Tongue (tissue), 2 donors: ENCODE results near the gene KLC4. TPM values are rescaled to one million over a fixed set of nuclear protein-coding genes. Genes with fewer than 3 reads are reported as not detected.
"Not testable (repeated sequence)": the region's sequence is repeated elsewhere in the genome, so short reads cannot be mapped to it uniquely, and the experiment has no call there.

Experiments
- DNase-seq: peaks from one replicate; pipeline ENCODE4 v3.0.0-alpha.2; 2015
- total RNA-seq: library from RNA; depleted of rRNA; stranded (reverse); fragments of >200 nt; gene quantifications from one replicate; pipeline ENCODE4 v1.2.3, GENCODE V29; 2014

Gene KLC4
- total RNA-seq, 1 donor from 2014 or later, result 32.3 TPM

DNA sequence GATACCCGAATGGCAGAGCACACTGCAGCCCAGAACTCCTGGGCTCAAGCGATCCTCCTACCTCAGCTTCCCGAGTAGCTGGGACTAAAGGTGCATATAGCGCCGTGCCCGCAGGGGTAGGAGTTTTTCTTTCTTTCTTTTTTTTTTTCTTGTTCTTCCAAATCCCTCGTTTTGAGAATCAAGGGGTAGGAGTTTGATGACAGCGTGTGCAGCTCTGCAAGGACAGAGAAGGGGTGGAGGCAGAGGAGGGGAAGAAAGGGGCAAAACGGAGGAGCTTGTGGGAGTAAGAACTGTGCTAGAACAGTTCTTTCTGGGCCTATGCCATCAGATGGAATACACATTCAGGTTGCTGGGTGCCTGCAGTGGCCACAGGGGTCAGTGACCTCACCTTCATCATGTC, 22.7 kb upstream of the KLC4 start:
- DNase-seq, result no peak

DNA sequence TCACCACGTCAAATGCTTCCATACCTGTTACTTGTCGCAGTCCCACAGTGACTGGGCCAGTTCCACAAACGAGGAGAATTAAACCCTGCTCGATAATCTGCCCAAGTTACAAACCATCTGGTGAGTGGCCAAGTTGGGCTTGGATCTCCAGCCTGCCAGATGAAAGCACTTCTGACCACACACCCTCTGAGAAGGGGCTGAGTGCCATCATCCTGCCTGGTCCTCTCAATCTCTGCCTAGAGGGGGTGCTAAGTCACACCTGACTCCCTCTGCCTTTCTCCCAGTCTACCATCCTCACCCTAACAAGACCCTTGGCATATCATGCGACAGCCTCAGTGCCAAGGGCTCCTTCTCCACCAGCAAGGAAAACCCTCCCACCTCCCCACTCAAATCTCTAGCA, 22.2 kb upstream of the KLC4 start:
- DNase-seq, result no peak

DNA sequence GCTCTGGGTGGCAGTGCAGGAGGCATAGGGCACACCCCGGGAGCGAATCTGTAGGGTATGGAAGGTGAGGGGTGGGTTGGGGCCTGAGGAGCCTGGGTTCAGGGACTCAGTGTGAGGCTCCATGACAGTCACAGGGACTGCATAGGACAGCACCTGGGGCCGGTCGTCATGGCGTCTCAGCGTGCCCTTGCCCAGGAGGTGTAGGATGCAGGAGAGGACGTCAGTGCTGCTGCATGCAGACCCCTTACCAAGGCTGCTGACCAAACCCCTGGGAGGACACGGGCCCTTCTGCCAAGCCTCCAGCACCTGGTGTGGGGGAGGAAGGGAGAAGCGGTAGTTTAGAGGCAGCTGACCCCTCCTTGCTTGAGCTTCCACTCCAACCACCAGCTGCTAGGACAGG, 21.7 kb upstream of the KLC4 start:
- no peak for DNase-seq

DNA sequence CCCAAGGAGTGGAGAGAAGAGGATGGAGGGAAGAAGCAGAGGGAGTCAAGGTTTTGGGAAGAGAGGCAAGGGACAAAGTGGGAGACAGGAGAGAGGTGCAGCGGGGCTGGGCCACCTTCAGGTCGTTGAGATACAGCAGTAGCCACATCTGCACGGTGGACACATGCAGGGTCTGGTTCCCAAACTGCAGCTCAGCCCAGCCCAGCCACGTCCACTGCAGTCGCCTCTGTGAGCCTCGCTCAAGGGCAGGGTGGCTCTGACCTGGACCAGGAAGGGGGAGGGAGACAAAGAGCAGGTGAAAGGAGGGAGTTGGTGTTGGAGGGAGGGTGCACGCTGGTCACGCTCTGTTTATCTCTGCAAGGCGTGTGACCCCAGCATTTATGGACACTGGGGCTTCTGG, 20.7 kb upstream of the KLC4 start:
- no peak for DNase-seq

DNA sequence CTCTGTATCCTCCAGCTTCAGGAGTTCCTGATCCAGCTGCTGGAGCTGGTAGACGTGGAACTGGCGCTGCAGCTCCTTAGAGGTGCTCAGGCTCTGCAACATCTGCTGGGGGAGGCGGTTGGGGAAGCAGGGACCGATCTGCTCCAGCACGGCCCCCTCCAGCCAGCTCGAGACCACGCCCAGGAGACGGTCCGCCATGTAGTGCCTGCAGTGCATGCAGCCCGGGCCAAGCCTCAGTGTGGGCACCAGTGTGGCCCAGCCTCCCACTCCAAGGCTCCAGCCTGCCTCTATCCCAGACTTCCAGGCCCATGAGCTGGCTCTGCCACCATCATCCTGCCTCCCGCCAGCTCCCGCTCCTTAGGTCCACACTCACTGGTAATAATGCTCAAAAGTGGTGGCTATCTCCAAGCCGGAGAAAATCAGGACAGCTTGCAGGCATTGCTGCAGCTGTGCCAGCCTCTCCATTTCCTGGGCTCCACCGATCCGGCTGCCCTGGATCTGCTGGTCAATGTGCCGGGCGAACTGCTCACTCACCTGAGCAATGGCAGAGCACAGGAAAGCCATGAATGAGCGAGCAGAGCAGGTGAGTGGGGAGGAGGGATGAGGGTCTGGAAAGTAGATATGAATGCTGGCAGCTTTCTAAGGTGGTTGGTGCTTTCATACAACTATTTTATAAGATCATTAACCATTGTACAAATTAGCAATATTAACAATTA, 18.7 kb upstream of the KLC4 start:
- no peak for DNase-seq

DNA sequence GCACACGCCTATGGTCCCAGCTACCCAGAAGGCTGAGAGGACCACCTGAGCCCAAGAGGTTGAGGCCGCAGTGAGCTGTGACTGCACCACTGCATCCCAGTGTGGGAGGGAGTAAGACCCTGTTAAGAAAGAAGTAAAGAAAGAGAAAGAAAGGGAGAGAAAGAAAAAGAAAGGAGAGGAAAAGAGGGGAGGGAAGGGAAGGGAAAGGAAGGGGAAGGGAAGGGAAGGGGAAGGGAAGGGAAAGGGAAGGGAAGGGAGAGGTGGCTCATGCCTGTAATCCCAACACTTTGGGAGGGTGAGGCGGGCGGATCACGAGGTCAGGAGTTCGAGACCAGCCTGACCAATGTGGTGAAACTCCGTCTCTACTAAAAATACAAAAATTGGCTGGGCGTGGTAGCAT, 18.0 kb upstream of the KLC4 start:
- not testable (repeated sequence) for DNase-seq

DNA sequence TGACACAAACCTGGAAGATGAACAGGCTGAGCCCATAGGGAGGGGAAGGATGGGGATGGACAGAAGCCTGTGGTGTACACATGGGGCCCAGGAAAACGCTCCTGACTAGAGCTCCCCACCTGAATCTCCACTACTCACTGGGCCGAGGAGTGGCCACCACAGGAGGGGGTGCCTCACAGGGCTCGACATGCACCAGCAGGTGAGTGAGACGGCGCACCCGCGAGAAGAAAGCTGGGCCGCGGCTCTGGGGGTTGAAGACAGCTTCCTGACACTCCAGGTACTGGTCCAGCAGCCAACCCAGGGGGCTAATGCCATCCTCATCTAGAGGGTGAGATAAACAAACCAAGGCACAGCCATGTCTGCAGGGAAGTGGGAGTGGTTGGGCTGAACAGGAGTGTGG, 16.1 kb upstream of the KLC4 start:
- no peak for DNase-seq

DNA sequence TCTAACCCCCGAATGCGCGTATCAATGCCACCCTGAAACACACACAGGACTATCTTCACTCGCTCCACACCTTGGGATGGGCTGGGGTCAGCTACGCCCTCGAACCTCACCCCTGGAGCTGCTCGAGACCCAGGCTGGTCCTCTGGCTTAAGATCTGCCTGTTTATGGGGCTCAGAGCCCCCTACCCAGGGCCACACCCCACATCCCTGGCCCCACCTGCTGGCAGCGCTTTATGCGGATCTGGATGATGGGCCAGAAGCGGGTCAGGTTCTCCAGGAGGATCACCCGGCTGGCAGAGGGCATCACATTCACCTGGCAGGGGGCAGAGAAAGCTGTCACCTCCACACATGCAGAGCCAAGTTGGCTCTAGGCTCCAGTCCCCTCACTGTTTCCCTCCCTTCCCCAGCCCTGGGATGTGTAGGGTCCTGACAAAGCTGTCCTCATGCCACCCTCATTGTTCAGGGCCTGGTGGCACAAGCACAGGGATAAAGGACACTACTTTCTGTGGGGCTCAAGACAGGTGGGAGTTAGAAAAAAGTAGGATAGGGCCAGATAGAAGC, 14.0 kb upstream of the KLC4 start:
- DNase-seq, result no peak

DNA sequence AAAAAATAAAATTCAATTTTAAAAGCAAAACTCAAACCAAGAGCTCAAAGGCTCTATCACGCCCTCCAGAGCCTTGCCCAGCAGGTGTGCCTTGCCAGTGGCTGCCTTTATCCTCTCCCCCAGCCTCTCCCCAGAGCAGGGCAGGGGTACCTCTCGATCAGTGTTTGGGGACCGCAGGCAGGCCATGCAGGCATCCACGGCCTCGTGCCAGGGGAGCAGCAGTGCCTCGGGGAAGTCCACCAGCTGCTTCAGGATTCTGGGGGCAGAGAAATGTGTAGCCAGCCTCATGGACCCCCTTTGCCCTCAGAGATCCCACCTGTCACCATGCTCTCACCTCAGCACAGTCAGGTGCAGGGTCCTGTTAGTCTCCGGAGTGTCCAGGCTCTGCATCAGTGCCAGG, 11.4 kb upstream of the KLC4 start:
- no peak for DNase-seq

DNA sequence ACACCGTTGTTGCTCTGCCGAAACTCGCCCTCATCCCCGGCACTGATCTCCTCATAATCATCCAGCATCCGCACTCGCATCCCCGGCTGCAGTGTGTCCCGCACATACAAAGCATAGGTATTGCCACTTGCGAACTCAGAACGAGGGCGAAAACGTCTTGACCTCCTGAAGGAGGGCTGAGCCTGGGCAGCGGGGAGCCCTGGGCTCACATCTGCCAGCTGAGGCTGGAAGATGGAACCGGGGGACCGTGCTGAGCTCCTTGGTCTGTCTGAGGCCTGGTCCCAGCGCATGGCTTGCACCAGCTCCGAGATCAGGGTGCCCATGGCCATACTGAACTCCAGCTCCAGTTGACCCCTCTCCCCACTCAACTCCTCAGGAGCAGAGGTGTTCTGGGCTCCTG, 8.4 kb upstream of the KLC4 start:
- DNase-seq, result no peak

DNA sequence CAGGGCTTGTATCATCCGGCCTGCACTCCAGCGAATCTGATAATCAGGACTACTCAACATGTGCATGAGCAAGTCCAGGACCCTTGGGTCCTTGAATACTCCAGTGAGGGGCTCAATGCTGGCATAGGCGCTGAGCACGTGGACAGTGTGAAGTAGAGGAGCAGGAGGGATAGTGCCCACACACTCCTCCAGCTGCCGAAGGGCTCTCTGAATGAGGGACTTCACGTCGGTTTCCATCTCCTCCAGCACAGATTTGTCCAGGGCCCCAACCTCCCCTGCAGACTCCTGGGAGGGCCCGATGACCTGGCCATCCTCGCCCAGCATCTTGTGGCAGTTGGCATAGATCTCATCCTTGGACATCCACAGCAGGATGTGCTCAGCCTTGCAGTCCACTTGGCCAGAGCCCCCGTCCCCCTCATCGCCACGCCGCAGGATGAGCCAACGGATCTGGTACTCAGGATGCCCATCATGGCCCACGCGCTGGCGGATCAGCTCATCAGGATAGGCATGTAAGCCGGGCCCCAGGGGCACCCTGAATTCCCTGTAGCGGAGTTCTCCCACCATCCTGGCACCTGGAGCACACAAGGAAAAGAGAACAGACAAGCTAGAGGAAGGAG, 7.1 kb upstream of the KLC4 start:
- DNase-seq, result no peak

DNA sequence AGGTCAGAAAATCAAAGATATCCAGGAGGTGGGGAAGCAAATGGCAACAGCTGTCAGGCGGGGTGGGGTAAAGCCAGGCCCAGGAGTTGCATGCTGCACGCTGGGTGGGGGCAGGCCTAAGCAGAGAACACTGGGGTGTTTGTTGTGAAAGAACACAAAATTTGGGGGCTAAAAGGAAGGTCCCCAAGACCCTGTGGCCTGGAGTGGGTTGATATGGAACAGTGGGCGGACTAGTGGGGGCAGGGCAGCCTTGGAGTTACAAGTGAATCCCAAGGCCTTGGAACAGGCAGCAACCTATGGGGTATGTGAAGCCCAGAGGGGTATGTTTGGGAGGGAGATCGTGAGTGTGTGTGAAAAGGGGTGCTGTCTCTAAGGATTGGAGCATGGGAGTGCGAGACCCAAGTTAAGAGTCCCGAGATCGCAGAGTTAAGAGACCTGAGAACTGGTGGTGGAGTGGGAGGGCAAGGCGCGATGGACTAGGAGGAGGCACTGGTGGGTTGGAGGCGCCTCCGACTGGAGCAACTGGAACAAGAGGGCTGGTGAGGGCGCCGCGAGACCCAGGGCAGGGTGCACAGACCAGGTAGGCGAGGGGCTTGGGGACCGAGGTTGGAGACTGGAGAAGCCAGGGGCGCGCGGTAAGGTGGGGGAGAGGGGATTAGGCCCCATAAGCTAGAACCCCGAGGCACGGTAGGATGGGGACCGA, 6.4 kb upstream of the KLC4 start:
- peak; percentile 73 for DNase-seq

DNA sequence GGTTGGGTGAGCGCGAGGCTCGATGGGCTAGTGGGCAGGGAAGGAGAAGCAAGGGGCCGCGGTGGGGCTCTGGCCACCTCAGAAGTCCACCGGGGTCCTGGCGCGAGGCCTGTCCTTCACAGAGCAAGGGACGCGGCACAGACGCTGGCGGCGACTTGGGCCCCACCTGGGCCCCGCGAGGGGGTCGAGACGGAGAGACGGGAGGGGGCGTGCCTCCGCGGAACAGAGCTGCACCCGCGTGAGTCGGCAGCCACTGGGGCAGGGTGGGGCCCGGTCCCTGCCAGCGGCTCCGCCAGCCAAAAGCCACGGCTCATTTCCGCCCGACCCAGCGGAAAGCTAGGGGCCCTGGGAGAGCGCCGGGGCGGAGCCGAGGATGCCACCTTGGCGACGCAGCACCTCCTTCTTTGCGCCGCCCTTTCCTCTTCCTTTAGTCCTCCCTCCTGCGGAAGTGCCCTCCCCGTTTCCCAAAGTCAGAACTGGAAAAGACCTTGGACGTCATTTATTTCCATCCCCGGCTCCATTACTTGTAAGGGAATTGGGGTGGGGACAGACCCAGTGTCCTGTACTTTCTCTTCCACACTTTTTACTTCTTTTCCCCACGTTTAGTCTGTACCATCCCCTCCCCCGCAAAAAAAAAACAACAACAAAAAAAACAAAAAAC, 5.8 kb upstream of the KLC4 start, which contains the start of gene CUL7:
Gene CUL7 (minus strand): TSS at position 307 of the 661 bp plus-strand sequence. CDS start 1,063 bp downstream, outside the sequence.
- DNase-seq, result peak; percentile 98

DNA sequence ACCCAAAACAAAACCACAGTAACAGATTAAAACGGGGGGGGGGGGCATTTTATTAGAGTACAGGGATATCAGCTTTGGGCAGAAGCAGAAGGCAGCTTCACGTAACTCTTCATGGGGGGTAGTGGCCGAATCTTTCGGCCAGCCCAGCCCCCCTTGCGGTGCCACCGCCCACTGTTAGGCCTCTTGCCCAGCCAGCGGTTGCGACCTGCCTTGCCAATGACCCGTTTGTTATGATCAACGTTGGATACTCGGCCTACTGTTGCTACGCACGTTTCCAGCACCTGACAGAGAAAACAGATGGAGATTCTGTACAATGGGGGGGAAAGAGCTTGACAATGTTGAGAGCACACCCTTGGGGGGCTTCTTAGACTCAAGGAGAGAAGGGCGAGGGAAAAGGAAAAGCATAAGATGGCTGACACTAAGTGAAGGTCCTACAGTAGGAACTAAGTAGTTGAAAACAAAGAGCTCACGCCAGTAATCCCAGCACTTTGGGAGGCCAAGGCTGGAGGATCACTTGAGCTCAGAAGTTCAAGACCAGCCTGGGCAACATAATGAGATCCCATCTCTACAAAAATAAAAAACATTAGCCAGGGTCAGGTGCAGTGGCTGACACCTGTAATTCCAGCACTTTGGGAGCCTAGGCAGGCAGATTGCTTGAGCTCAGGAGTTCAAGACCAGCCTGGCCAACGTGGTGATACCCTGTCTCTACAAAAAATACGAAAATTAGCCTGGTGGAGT, 5.1 kb upstream of the KLC4 start:
- DNase-seq, result no peak

DNA sequence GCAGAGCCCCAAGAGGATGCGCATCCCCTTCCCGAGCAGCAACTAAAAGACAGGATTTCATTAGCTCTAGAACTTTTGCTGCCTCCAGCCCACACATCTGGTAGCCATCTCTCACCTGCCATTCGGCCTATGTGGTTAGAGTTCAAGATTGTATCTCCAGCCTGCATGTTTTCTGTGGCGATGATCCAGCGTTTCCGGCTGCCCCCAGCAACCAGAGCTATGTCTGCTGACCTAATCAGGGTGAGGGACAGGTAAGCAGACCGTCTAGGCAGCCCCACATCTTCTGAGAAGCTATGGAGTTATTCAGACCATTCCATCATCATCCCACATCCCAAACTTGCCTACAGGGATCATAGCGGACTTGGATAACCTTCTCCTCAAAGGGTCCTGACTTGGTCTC, 3.5 kb upstream of the KLC4 start:
- DNase-seq, result no peak

DNA sequence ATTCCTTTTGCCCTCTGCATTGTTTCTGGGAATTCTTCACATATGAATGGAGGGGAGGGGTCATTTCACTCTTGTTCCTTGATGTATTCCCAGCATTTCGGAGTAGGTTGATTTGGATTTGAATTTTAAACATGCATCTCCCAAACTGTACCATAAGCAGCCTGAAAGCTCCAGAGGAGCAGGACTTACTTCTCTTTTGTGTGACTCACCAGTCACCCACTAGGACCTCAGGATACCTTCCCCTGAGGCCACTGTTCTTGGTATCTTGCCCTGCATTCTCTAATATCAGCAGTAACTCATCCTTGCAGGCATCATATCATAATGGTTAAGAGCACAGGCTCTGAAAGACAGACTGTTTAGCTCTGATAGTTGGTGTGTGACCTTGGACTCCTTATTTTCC, 900 bp upstream of the KLC4 start:
- DNase-seq, result no peak

DNA sequence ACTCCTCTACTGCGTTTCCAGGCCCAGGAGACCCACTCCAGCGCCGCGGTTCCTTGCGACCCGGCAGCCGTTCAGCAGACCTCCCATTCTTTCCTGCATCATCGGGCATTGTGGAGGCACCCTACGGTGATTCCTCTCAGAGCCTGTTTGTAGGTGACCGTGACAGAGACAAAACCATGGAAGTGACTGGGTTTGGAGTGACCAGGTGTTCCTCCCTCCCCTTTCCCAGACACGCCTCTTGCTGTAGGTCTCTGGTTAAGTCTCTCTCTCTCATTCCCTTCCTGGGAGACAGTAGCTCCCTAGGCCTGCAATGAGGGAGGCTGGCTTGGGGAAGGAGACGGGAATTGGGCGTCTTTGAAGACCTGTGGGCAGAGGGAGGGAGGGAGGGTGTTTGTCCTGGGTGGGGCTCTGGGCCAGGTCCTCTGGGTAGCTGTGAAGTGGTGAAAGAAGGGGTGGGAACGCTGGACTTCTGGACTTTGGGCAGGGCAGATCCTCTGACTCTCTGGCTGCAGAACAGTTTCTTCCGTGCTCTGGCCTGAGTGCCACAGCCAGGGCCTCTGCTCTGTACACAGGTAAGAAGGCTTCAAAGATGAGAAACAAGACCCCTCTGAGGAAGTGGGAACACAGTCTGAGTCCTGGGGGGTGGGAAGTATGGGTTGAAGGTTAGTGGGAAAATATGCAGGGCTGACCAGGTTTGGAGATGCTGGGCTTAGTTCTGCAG, 763 bp downstream of the KLC4 start:
- no peak for DNase-seq

DNA sequence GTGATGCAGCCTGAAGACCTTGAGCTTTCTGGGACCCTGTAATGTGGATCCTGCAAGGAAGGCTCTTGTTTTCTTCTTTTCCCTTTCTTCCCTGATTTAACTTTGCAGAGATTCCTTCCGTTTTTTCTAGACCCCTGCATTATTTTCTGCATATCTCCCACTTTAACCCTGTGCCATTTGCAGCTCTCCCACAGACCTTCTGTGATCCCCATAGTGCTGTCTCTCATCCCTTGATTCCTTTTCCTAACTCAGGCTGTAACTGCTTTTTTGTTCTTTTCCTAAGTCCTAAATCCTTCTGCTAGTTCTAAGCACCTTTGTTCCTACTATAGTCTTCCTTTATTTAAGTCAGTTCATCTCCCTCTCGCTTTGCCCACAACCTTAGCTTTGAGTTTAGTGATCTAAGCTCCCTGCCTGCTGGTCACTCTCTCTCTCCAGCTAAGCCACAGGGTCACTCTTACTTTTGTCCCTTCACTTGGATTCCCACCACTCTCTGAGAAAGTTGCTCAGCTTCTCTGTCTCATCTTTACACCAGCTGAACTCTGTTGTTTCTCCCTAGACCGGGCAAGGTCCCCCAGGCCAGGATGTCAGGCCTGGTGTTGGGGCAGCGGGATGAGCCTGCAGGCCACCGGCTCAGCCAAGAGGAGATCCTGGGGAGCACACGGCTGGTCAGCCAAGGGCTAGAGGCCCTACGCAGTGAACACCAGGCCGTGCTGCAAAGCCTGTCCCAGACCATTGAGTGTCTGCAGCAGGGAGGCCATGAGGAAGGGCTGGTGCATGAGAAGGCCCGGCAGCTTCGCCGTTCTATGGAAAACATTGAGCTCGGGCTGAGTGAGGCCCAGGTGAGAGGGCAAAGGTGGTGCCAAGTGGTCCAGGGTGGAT, 1.6 kb downstream of the KLC4 start:
- no peak for DNase-seq

DNA sequence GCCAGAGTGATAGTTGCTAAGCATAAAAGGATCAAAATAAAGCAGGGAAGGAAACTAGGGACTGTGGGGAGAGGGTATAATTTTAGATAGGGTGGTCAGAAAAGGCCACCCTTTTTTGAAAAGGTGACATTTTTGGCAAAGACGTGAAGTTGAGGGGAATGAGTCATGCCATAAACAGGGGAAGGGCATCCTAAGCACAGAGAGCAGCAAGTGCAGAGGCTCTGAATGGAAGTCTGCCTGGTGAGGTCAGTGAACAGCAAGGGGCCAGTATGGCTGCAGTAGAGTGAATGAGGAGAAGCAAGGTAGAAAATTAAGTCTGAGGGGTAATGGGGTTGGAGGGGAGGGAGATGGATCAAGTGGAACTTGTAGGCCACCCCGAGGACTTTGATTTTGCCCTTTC, 2.4 kb downstream of the KLC4 start:
- no peak for DNase-seq

DNA sequence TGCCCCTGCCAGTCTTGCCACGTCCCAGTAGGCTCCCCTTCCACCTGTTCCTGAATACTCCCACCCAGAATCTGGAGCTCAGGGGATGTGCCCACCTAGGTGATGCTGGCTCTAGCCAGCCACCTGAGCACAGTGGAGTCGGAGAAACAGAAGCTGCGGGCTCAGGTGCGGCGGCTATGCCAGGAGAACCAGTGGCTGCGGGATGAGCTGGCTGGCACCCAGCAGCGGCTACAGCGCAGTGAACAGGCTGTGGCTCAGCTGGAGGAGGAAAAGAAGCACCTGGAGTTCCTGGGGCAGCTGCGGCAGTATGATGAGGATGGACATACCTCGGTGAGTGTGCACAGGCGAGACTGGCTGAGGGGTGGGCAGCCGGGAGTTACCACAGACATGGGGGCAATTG, 3.4 kb downstream of the KLC4 start:
- DNase-seq, result no peak
